Muscle layer of duodenum (tissue), 2 donors: ENCODE data around the gene OS9.
"Not testable (repeated sequence)": the region's sequence is repeated elsewhere in the genome, so short reads cannot be mapped to it uniquely, and the experiment has no call there.

Experiments used
- H3K27ac ChIP-seq: one replicate; pipeline ENCODE4 v1.7.0; 2013; ENCODE audit warnings: mild to moderate bottlenecking, low read length
- H3K27me3 ChIP-seq: one replicate; pipeline ENCODE4 v1.7.0; 2013; ENCODE audit warnings: low read depth, mild to moderate bottlenecking, control low read depth, low read length
- H3K36me3 ChIP-seq, 2 donors: one replicate each; pipeline ENCODE4 v1.7.0; 2013; ENCODE audit warnings: low read length in 2 of 2, control low read depth in 1 of 2, mild to moderate bottlenecking in 1 of 2; ENCODE audit not compliant: insufficient read depth in 2 of 2, control insufficient read depth in 1 of 2
- H3K4me1 ChIP-seq, 2 donors: one replicate each; pipeline ENCODE4 v1.7.0; 2013; ENCODE audit warnings: low read length in 2 of 2, mild to moderate bottlenecking in 2 of 2, control low read depth in 1 of 2, moderate library complexity in 1 of 2; ENCODE audit not compliant: insufficient read depth in 2 of 2, control insufficient read depth in 1 of 2
- H3K4me3 ChIP-seq, 2 donors: one replicate each; pipeline ENCODE4 v1.7.0; 2013; ENCODE audit warnings: low read length in 2 of 2, low read depth in 1 of 2, mild to moderate bottlenecking in 1 of 2
- H3K9me3 ChIP-seq, 2 donors: one replicate each; pipeline ENCODE4 v1.7.0; 2013; ENCODE audit warnings: low read length in 2 of 2, control low read depth in 1 of 2, mild to moderate bottlenecking in 1 of 2; ENCODE audit not compliant: control insufficient read depth in 1 of 2
- donor health status: healthy.

Gene OS9

GRCh38 chr12:57666897-57667296 is 27.0 kb upstream of the OS9 start:
- Histone ChIP-seq H3K9me3 (no peaks in the 10 kb centered on the region), H3K36me3 (no peaks in the 10 kb centered on the region), H3K27ac (no peak overlapping the region), H3K4me1 (no peaks in the 10 kb centered on the region), H3K27me3 (no peaks in the 10 kb centered on the region), H3K4me3 (no peak overlapping the region)

- not testable (repeated sequence) for H3K4me1 ChIP-seq, H3K27ac ChIP-seq, H3K27me3 ChIP-seq, H3K9me3 ChIP-seq, H3K36me3 ChIP-seq, H3K4me3 ChIP-seq
Measured at GRCh38 chr12:57669691-57670090, 24.2 kb upstream of the OS9 start.

GRCh38 chr12:57671811-57672210 is 22.1 kb upstream of the OS9 start:
- not testable (repeated sequence) for H3K27ac ChIP-seq, H3K4me3 ChIP-seq, H3K4me1 ChIP-seq, H3K9me3 ChIP-seq, H3K27me3 ChIP-seq, H3K36me3 ChIP-seq

GRCh38 chr12:57672801-57673200 is 21.1 kb upstream of the OS9 start:
- Histone ChIP-seq H3K27ac (no peak overlapping the region), H3K4me3 (no peak overlapping the region), H3K9me3 (no peaks in the 10 kb centered on the region), H3K27me3 (no peaks in the 10 kb centered on the region), H3K4me1 (no peaks in the 10 kb centered on the region), H3K36me3 (no peaks in the 10 kb centered on the region)

GRCh38 chr12:57674691-57675090 is 19.2 kb upstream of the OS9 start:
- no peaks in the 10 kb centered on the region for H3K27me3 ChIP-seq
- H3K4me1 ChIP-seq: no peaks in the 10 kb centered on the region
- no peak overlapping the region for H3K27ac ChIP-seq
- no peaks in the 10 kb centered on the region for H3K36me3 ChIP-seq
- H3K9me3 ChIP-seq: no peaks in the 10 kb centered on the region
- no peak overlapping the region for H3K4me3 ChIP-seq

GRCh38 chr12:57677947-57678346 is 16.0 kb upstream of the OS9 start:
- H3K27me3 ChIP-seq, H3K4me1 ChIP-seq, H3K9me3 ChIP-seq, H3K36me3 ChIP-seq, H3K4me3 ChIP-seq, H3K27ac ChIP-seq: not testable (repeated sequence)

GRCh38 chr12:57679697-57680096 is 14.2 kb upstream of the OS9 start:
- no peak overlapping the region for H3K4me3 ChIP-seq

GRCh38 chr12:57687862-57688261 is 6.1 kb upstream of the OS9 start:
- Histone ChIP-seq H3K27ac (no peak overlapping the region), H3K4me3 (no peak overlapping the region), H3K36me3 (no peaks in the 10 kb centered on the region), H3K4me1 (no peaks in the 10 kb centered on the region), H3K27me3 (peaks cover 7% of the 10 kb centered on the region), H3K9me3 (no peaks in the 10 kb centered on the region)

More at GRCh38 chr12:57679697-57680096, 14.2 kb upstream of the OS9 start:
- Histone ChIP-seq H3K36me3 (no peaks in the 10 kb centered on the region), H3K27ac (no peak overlapping the region), H3K27me3 (no peaks in the 10 kb centered on the region), H3K4me1 (no peaks in the 10 kb centered on the region), H3K9me3 (peaks cover 0 to 4% of the 10 kb centered on the region in 2 donors)

- Histone ChIP-seq H3K27ac (no peak overlapping the region), H3K27me3 (peaks cover 7% of the 10 kb centered on the region), H3K36me3 (no peaks in the 10 kb centered on the region), H3K9me3 (no peaks in the 10 kb centered on the region), H3K4me1 (no peaks in the 10 kb centered on the region), H3K4me3 (no peak overlapping the region)
Measured at GRCh38 chr12:57688931-57689330, 5.0 kb upstream of the OS9 start.

GRCh38 chr12:57692500-57692899 is 1.4 kb upstream of the OS9 start:
- Histone ChIP-seq H3K27ac (no peak overlapping the region), H3K27me3 (no peaks in the 10 kb centered on the region), H3K36me3 (peaks cover 14 to 18% of the 10 kb centered on the region in 2 donors), H3K4me1 (peaks cover 5 to 10% of the 10 kb centered on the region in 2 donors), H3K9me3 (no peaks in the 10 kb centered on the region), H3K4me3 (no peak overlapping the region)

- Histone ChIP-seq H3K4me3 (peak overlapping the region; percentile 44 to 95), H3K27me3 (no peaks in the 10 kb centered on the region), H3K27ac (no peak overlapping the region), H3K4me1 (peaks cover 5 to 10% of the 10 kb centered on the region in 2 donors), H3K9me3 (no peaks in the 10 kb centered on the region), H3K36me3 (peaks cover 20 to 24% of the 10 kb centered on the region in 2 donors)
Measured at GRCh38 chr12:57693317-57693658, 644 bp upstream of the OS9 start.

- Histone ChIP-seq H3K9me3 (no peaks in the 10 kb centered on the region), H3K36me3 (peaks cover 23 to 35% of the 10 kb centered on the region in 2 donors), H3K4me1 (peaks cover 5 to 10% of the 10 kb centered on the region in 2 donors), H3K4me3 (peak overlapping the region; percentile 95 to 96), H3K27me3 (no peaks in the 10 kb centered on the region), H3K27ac (peak overlapping the region; percentile 81)
Measured at GRCh38 chr12:57694459-57695019, 607 bp downstream of the OS9 start.
